ENCODE measurements around the gene ITGB1BP1.

The ITGB1BP1 gene

DNA sequence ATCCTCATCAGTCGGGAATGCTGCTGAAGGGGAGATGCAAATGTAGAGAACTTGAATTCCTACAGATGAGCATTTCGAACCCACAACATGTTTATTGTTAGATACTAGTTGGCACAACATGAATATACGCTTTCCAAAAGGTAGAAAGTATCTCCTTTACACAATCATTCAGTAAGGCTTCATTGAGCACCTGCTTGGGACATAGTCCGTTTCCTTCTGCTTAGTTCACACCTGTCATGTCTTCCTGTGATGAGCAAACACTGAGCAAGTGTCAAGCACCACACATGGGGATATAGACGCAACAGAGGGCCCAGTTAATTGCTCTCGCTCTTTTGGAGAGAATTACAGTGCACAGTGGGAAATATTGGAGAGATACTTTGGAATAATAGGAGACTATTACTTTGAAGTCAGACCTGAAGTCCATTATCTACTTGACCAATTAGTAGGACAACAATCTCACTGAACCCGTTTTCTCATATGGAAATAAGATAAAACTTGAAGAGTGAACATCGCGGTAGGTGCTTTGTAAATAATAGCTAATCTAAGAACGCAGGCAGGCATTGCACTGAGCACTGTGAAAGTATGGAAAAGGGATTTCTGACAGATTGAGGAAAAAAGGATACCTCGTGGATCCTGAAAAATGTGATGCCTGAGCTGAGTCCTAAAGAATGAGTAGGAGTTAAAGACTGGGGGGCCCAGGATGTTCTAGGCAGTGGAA, 1.3 kb upstream of the ITGB1BP1 start:
- peak; percentile 85 for DNase-seq

DNA sequence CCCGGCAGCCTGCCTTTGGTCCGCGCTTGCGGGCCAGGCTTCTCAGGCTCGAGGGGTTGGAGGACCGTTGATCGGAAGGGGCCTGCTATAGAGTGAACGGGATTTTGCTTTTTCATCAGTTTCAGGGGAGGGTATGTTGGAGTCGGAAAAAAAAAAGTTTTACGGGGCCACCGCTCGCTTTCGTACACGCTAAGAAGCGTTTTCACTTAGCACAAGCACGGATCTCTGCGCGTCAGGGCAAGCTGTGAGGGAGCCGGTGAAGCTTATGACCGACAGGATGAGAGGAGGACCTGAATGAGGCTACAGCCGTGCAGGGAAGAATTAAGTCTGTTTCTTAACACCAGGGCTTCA, 569 bp upstream of the ITGB1BP1 start:
- DNase-seq, result no peak

DNA sequence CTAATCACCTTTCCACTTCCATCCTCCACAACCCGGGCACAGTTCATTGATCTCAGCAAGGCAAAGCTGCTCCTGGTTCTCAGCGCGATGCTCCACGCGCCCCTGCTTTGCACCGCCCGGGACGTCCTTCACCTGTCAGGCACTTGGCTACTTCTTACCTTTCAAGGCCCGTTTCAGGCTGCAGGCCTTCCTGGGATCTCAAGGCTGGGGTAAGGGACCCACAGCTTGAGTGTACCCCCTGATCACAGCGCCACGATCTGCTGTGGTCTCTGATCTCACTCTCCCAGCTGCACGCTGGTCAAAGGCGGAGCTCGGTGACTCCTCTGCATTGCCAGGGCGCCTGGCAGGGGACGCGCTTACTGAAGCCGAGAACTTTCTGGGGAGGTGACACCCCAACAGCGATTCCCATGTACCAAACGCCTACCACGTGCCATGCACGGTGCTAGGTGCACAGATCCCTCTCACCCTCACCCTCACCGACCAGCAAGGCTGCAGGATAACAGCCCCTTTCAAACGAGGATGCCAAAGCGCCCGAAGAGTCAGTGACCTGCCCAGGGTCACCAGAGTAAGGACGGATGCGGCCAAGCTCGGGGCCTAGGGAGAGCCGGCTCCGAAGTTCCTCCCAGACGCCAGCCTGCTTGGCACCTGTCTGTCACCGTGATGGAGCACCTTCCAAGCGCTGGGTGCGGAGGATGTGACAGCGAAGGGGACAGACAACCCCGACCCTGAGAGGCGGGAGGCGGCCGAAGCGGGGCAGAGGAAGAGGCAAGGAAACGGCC, 818 bp downstream of the ITGB1BP1 start:
- DNase-seq, result peak; percentile 31

DNA sequence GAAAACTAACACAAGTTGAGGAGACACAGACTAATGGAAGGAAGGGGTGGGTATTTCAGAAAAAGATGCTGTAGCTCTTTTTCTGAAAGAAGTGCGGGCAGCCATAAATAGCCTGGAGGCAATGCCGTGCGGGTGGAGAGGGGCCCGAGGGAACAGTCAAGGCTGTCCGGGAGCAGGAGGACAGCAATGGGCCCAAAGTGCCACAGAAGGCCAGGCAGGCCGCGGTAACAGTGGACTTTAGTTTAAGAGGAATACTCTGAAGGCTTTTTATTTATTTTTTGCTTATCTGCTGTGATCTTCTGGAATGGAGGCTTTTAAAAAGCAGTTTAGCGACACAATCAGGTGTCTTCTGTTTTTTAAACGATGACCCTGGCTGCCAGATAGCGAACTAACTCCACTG, 2.8 kb downstream of the ITGB1BP1 start:
- no peak for DNase-seq

DNA sequence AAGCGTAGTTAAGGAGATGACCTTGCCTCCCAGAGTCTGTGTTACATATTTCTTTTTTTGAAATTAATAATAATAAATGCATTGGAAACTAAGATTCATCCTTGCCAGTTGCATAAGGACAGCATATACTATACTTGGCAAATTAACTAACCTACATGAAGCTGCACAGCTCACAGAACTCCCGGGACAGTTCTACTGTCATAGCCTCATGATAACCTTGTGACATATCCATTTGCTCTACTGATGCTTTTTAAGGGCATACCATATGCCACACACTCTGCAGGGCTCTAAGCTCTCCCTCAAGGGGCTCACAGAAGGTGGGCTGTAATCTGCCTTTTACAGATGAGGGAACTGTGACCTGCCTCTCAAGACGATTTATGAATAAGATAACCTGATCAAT, 3.8 kb downstream of the ITGB1BP1 start:
- DNase-seq, result no peak

DNA sequence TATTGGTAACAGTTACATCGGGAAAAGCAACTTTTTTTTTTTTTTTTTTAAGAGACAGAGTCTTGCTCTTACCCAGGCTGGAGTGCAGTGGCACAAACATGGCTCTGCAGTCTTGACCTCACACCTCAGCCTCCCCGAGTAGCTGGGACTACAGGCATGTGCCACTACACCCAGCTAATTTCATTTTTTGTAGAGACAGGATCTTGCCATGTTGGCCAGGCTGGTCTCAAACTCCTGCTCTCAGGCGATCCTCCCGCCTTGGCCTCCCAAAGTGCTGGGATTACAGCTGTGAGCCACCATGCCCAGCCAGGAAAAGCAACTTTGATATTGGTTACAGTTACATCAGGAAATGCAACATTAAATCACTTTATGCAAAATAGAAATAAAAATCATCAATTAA, 4.6 kb downstream of the ITGB1BP1 start:
- no peak for DNase-seq

DNA sequence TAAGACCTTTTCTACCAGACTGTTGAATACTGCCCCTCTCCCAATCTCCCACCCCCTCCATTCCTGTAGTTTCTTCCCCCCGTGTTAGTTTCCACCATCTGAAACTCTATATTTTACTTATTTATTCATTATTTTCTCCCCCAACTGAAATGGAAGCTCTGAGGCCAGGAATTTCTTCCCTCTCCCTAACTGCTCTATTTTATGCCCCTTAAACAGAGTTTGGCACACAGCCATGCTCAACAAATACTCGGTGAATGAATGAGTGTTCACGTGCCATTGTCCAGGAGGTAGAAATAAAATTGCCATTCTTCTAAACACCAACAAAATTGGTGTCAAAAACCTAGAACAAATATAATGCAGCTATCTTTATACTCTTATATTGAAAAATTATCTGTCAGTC, 5.6 kb downstream of the ITGB1BP1 start:
- no peak for DNase-seq

DNA sequence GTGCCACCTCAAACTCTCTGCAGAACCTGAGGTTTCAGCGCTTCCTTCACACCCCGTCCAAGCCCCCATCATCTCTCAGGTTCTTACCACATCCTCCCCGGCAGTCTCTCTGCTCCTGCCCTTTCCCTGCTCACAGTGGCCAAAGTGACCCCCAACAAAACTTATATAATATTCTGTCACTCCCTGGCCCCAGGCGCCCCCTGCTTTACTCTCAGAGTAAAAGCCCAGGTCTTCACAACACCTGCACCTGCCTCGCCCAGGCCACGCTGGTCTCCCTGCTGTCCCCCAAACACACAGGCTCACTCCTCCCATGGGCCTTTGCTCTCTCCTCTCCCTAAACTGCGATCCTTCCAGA, 6.4 kb downstream of the ITGB1BP1 start:
- DNase-seq, result no peak

DNA sequence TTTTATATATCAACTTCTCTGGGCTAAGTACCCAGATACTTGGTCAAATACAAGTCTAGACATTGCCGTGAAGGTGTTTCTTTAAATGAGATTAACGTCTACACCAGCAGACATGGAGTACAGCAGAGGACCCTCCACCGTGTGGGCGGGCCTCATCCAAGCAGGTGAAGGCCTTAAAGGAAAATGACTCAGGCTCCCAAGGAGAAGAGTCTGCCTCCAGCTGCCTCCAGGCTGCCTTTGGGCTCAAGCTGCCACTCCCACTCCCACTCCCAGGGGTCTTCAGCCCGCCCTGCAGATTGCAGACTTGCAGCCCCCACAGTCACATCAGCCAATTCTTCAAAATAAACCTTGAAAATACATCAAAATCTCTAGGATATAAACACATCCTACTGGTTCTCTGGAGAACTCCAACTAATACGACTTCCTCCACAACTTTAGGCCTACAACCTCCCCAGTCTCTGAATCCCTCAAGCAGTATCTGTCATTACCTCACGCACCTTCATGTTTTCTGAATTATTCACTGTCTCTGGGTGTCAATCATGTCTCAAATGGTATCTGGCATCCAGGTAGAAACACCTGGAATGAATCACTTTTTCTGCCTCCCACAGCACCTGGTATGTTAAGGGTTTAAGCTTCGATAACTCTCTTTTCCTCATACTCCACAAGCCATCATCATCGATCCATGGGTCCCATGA, 6.9 kb downstream of the ITGB1BP1 start:
- no peak for DNase-seq

DNA sequence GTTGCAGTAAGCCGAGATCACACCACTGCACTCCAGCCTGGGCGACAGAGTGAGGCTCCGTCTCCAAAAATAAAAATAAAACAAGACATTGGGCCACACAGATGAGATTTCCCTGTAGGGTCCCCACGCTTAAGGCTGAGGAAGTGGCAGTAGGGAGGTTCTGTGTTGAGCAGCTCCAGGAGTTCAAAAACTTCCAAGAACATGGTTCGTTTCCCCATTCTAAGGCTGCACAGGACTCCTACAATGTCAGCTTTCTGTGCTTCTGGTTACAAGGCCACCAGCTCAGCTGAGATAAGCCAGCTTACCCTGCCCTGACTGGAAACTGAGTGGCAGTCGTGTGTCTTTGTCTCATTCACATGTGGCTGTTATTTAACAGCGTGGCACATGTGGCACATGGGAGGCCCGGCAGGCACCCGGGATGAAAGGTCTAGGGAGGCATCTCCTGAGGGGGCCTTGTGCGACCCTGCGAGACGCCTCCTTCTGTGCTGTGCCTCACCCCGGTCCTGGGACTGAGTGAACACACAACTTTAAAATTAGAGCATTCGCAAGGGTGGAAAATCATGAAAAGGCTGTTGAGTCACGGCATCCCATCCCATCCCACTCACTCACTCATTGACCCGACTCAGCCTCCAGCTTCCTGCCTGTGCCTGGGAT, 7.7 kb downstream of the ITGB1BP1 start:
- no peak for DNase-seq

DNA sequence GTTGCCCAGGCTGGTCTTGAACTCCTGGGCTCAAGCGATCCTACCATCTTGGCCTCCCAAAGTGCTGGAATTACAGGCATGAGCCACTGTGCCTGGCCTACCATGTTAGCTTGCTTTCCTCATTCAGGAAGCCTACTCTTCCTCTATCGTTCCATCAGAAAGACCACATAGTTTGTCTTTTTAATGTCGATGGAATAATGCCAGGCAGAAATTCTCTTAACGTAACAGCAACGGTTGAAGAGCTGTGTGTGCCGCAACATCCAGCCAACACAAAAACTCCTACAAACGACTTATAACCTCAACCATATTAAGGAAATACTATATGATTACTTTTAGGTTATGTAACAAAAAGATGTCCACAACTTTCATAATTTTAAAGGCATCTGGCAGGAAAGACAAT, 10.5 kb downstream of the ITGB1BP1 start:
- DNase-seq, result no peak

DNA sequence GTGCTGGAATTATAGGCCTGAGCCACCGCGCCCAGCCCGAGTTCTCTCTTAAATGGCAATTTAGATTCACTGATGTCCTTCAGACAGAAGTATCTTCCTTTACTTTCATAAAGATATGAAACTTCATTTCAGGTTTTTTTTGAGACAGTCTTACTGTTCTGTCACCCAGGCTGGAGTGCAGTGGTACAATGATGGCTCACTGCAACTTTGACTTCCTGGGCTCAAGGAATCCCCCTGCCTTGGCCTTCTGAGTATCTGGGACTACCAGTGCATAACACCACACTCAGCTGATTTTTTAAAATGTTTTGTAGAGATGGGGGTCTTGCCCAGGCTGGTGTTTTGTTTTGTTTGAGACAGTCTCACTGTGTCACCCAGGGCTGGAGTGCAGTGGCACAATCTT, 13.2 kb downstream of the ITGB1BP1 start:
- DNase-seq, result no peak

DNA sequence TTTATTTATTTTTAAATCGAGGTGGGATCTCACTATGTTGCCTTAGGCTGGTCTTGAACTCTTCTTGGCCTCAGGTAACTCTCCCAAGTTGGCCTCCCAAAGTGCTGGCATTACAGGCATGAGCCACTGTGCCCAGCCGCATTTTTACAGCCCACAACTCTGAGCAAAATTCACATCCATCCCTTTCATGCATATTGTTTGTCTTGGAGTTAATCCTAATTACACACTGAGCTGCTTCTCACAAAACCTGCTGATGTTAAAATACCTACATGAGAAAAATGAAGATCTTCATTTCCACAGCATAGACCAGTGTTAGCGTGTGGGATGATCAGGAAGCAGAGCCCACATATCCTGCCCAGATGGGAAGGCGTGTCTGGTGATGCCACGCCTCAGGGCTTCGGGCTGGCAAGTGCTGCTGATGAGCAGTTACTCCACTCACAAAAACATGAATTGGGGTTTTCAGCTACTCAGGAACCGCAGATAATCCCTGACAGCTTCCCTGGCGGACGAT, 14.6 kb downstream of the ITGB1BP1 start:
- no peak for DNase-seq

DNA sequence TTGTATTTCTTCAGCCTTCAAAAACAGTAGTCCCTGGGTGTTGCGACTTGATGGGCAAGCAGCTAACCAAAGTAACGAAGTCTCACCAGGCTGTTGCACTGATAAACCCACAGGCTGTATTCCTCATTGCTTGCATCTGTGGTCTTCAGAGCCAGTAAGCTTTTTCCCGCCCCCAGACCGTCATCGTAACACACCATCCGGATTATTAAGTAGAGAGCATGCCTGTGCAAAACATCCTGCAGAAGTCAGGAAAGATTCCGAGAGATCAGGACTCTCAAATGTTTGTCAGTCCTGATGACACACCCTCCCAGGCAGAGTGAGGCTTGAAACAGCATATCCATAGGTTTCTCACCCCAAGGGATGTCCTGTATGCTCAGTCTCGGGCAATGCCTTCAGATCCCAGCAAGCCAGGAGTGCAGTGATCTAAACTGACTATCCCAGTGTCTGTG, 15.9 kb downstream of the ITGB1BP1 start:
- no peak for DNase-seq

DNA sequence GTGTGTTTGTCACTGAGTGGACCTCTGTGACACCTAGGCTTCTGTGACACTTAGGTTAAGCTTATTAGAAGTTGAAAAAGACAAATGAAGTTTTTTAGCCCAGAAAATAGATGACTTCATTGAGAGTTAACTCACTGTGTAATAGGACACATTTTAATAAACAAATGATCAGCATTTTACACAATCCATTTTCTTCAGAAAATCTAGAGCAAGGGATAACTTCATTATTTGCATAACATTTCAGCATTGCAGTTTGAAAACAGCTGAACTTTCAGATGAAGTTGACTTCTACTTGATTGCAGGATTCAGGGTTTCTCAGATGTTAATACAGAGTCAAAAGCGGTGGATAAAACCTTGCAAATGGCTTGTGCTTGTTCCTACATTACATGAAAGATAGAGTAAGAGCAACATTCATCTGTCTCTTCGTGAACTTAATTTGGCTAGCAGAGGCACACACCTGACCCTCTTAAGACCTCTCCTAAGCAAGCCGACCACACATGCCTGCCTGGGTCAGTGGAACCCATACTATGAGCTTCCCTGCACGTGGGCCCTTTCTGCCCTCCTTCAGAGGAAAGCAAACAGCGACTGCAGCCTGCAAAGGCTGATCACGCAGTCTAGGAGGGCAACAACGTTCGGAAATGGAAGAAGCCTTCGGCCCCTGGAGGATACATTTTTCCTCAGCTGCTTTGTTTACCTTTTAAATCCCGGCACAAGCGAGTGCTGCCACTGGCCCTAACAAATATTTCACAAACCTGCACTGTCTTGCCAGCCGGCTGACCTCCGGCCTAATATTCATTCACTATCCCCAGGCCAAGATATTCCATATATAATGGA, 16.6 kb downstream of the ITGB1BP1 start:
- no peak for DNase-seq

DNA sequence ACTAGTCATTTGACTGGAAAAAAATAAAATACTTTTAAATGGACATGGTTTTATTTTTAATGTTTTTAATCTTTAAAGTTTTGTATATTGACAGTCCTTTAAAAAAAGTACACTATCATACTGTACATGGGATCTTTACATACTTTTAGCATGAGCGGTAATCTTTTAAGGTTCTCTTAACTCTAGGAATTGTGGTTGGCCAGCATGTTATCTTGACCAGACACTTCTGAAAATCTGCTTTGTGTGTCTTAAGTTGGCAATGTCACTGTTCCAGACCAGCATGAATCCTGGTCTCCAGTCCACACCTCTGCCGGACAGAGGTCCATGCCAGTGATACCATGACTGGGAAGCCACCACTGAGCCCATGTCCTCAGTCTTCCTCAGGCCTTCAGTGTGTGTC, 17.7 kb downstream of the ITGB1BP1 start:
- no peak for DNase-seq

DNA sequence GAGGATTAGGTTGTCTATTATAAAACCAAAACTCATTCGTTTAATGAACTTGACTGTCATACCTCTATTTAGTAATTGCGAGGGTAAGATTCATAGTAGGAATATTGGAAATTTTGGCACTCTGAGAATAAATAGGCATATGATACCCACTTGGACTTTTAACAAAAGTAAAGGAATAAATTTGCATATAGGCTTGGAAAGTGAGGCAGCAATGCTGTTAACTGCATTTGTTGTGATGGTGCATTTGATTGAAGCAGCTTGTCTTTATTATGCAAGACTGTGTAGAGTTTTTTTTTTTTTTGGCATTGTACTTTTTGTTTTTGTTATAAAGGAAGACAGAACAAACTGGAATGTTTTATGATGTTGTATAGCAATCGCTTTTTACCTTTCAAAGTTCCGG, 18.9 kb downstream of the ITGB1BP1 start:
- no peak for DNase-seq

DNA sequence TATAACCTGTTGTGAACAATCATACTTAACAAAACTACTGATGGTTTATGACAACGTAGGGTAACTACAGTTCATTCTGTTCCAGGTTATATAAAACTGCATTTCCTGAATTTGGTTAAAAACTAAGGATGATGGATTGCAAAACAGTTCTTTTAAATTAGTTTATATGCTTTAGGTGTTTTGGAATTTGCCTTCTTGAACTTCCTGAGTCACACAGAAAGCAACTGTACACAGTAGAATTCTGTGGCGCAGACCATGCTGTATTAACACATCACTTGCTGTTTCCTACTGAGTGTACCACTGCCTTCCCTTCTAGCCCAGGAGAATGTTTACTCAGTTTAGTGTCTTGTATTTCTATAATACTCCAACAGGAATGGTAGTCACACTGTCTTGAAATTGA, 19.4 kb downstream of the ITGB1BP1 start:
- DNase-seq, result no peak

DNA sequence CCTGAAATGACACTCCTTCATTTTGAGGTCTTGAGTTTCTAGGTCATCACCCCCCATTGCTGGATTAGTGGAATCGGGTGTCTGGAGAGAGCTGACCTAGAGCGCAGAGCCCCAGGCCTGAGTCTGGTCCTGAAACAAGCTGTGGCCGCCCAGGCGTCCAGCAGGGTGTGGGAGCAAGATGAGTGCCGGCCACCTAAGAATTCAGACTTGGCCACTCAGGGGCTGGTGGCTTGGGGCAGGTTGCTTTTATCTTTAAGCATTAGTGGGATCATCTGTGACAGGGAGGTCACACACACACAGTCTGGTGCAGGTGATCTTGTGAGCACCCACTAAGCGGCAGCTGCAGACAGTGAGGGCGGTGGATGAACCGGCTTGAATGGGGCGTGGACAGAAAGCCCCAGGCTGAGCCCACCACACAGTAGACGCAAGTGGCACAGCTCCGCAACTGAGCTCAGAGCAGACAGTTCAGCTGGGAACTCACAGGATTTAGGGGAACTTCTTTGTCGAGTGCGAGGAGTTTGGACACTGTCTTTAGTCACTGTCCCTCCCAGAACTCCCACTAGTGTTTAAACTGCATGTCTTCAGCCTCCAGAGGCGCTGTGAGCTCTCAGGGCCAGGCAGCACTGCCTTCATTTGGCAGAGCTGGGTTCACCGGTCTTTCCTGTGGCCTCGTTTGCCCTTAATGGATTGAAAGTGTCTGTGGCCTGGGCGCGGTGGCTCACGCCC, 21.5 kb downstream of the ITGB1BP1 start:
- DNase-seq, result no peak

DNA sequence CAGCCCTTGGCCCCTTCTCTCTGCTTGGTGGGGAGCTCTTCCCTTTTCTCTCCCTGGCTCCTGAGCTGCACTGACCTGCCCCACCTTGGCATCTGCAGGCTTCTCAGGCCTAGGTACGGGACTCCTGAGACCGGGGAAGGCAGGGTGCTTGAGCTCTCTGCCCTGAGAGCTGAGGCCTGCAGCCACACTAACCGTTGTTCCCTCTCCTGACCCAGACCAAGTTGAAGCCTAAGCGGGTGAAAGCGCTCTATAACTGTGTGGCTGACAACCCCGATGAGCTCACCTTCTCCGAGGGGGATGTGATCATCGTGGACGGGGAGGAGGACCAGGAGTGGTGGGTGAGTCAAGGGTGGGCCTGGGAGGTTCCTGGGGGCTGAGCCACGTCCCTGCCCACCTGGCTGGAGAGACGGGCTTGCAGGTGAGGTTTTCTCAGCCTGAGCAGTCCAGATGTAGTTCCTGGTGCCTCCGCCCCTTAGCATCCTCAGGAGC, 22.2 kb downstream of the ITGB1BP1 start:
- no peak for DNase-seq

DNA sequence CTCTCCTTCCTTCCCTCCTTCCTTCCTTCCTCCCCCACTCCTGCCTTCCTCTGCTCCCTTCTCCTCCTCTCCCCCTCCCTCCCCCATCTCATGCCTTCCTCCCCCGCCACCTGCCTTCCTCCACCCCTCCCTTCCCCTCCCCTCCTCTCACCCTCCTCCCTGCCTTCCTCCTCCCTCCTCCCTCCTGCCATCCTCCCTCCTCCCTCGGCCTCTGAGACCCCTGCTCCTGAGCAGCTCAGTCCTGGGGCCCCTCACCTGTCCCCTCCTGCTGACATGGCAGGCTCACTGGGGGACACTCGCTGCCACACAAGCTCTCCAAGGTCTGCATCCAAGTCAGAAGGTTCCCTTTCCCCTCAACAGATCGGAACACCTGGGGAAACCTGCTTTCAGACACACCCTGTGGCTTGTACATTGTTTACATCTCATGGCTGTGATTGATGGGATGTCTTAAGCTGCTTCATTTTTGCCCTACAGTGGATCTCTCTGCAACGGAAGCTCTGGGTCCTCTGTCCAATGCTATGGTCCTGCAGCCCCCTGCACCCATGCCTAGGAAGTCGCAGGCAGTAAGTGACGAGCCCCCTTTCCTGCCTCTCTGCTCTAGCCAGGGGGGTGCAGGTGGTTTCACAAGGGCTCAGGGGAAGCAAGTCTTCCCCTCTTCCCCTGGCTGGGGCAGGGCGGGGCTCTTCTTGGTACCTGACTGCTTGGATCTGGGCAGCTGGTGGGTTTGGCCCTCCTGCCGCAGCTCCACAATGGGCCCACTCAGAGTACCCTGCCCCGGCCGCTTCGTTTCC, 22.9 kb downstream of the ITGB1BP1 start:
- no peak for DNase-seq

Data from NCI-H1417 treated with DMSO at 0.1 percent for 48 hours (cell line).